Sigmoid colon (tissue), 7 donors: ENCODE results near the gene MRPL19. TPM values are rescaled to one million over a fixed set of nuclear protein-coding genes. Genes with fewer than 3 reads are reported as not detected.

Experiments
- DNase-seq: peaks from one replicate; pipeline ENCODE4 v3.0.0-alpha.2; 2019
- H3K27ac ChIP-seq, 4 donors: fragments of 200-600 bp; sonication (generic); one replicate each; pipeline ENCODE4 v1.5.1; 2016 to 2019; ENCODE audit warnings: mild to moderate bottlenecking in 1 of 4
- H3K27me3 ChIP-seq, 3 donors: fragments of 200-600 bp; sonication (generic); one replicate each; pipeline ENCODE4 v1.5.1; 2019; ENCODE audit warnings: mild to moderate bottlenecking in 1 of 3
- H3K36me3 ChIP-seq, 4 donors: fragments of 200-600 bp; sonication (generic); one replicate each; pipeline ENCODE4 v1.5.1; 2016 to 2019
- H3K4me1 ChIP-seq, 4 donors: fragments of 200-600 bp; sonication (generic); one replicate each; pipeline ENCODE4 v1.5.1; 2017 to 2019
- H3K4me3 ChIP-seq, 4 donors: fragments of 200-600 bp; sonication (generic); one replicate each; pipeline ENCODE4 v1.5.1; 2017 to 2019; ENCODE audit warnings: mild to moderate bottlenecking in 2 of 4, moderate library complexity in 1 of 4
- H3K9me3 ChIP-seq, 4 donors: fragments of 200-600 bp in 3 of 4; sonication (generic) in 3 of 4; one replicate each; pipeline versions ENCODE4 v1.5.1 to v1.6.1; 2013 to 2019
- CTCF ChIP-seq, 4 experiments: fragments of 450-650 bp in 3 of 4; fragments of 200-600 bp in 1 of 4; IDR thresholded peaks; one replicate each; pipeline ENCODE4 v1.5.1; 2016 to 2019; ENCODE audit warnings: antibody characterized with exemption in 4 of 4, mild to moderate bottlenecking in 3 of 4, moderate library complexity in 2 of 4
- EP300 ChIP-seq, 4 donors: sonication (generic); formaldehyde crosslinking; IDR thresholded peaks; one replicate each; pipeline ENCODE4 v1.6.1; 2017; ENCODE audit warnings: antibody characterized with exemption in 4 of 4
- POLR2A ChIP-seq, 2 donors: fragments of 450-650 bp; IDR thresholded peaks; one replicate each; pipeline ENCODE4 v1.6.1; 2016; ENCODE audit warnings: antibody characterized with exemption in 2 of 2, mild to moderate bottlenecking in 2 of 2, moderate library complexity in 2 of 2
- POLR2AphosphoS5 ChIP-seq, 4 donors: sonication (generic); formaldehyde crosslinking; IDR thresholded peaks; one replicate each; pipeline ENCODE4 v1.6.1; 2017; ENCODE audit warnings: antibody characterized with exemption in 4 of 4
- WGBS, 2 donors: extraction: QIAGEN DNeasy Blood & Tissue Kit; methylation state at CpG; one replicate each; pipeline ENCODE4 v1.1.7; 2013; 5-methylcytosine and 5-hydroxymethylcytosine counted together
- intact Hi-C: fragments of 100-400 bp; cut with DNase I; formaldehyde crosslinking; loops from one replicate; pipeline ENCODE4 v1.15.1; 2023
- polyA plus RNA-seq, 3 donors: library from polyadenylated mRNA; stranded (reverse); fragments of 200-250 nt; gene quantifications; one replicate each; pipeline ENCODE4 v1.2.3, GENCODE V29; 2013
- total RNA-seq, 4 donors: library from RNA; depleted of rRNA; stranded (reverse); fragments of >200 nt; gene quantifications; one replicate each; pipeline ENCODE4 v1.1.0, GENCODE V29; 2016
- donor health status: healthy with polysubstance abuse.
- donor health status: Bipolar disorder and iron deficiency.
- donor health status: healthy.

The MRPL19 gene
- total RNA-seq (10 to 100 TPM; 30.1 to 52.1 (median 38.7) TPM), polyA plus RNA-seq (10 to 100 TPM; 24.8 to 49.5 (median 31.8) TPM)

- Histone ChIP-seq H3K9me3 (no peaks in the 10 kb centered on the region), H3K27ac (peak within 1 kb of the TSS; percentile 75 to 83 (median 81)), H3K27me3 (no peaks in the 10 kb centered on the region), H3K4me3 (peak within 1 kb of the TSS; percentile 81 to 97 (median 94)), H3K4me1 (peaks cover 0 to 32% (median 16%) of the 10 kb centered on the region in 4 donors), H3K36me3 (peaks cover 0 to 29% (median 2%) of the 10 kb centered on the region in 4 donors)
- TF ChIP-seq CTCF (IDR thresholded peaks at IDR 0.05) = no peak
- TF ChIP-seq POLR2AphosphoS5 (IDR thresholded peaks at IDR 0.05) = peak; percentile 55 to 82 (median 77)
- no peak for TF ChIP-seq EP300 (IDR thresholded peaks at IDR 0.05)
- TF ChIP-seq POLR2A (IDR thresholded peaks at IDR 0.05) = no peak
- 0% methylated on average over 60 of the region's 60 CpGs for WGBS, 2 donors
- DNase-seq = peak; percentile 92
- intact Hi-C loops = no loop called here
These were observed at the start of gene MRPL19 for GRCh38 chr2:75646583-75647425. MRPL19 (plus strand) TSS chr2:75646783; CDS start chr2:75646808, 25 bp downstream.

- TF ChIP-seq CTCF (IDR thresholded peaks at IDR 0.05) (no peak), EP300 (IDR thresholded peaks at IDR 0.05) (no peak), POLR2A (IDR thresholded peaks at IDR 0.05) (no peak), POLR2AphosphoS5 (IDR thresholded peaks at IDR 0.05) (no peak)
These were observed 49.8 kb upstream of the MRPL19 start for GRCh38 chr2:75596784-75597183.

GRCh38 chr2:75597949-75598348 lies 48.6 kb upstream of the MRPL19 start:
- 94% methylated on average over 20 of the region's 20 CpGs for WGBS, 2 donors
- TF ChIP-seq POLR2A (IDR thresholded peaks at IDR 0.05) (no peak), EP300 (IDR thresholded peaks at IDR 0.05) (no peak), CTCF (IDR thresholded peaks at IDR 0.05) (no peak), POLR2AphosphoS5 (IDR thresholded peaks at IDR 0.05) (no peak)
- Histone ChIP-seq H3K4me3 (no peak overlapping the region), H3K27me3 (no peaks in the 10 kb centered on the region), H3K4me1 (no peaks in the 10 kb centered on the region), H3K27ac (no peak overlapping the region), H3K36me3 (no peaks in the 10 kb centered on the region), H3K9me3 (no peaks in the 10 kb centered on the region)
- no peak for DNase-seq
- intact Hi-C loops = no loop called here

More at GRCh38 chr2:75596784-75597183, 49.8 kb upstream of the MRPL19 start:
- Histone ChIP-seq H3K27me3 (no peaks in the 10 kb centered on the region), H3K9me3 (no peaks in the 10 kb centered on the region), H3K27ac (no peak overlapping the region), H3K4me3 (no peak overlapping the region), H3K36me3 (no peaks in the 10 kb centered on the region), H3K4me1 (no peaks in the 10 kb centered on the region)
- WGBS, 2 donors = 69 to 83% methylated on average over 4 of the region's 4 CpGs
- intact Hi-C loops = no loop called here
- DNase-seq = no peak

- DNase-seq = no peak
- H3K9me3 ChIP-seq = no peaks in the 10 kb centered on the region
- no peak overlapping the region for H3K4me3 ChIP-seq
- intact Hi-C loops = no loop called here
- H3K27me3 ChIP-seq = no peaks in the 10 kb centered on the region
- no peaks in the 10 kb centered on the region for H3K36me3 ChIP-seq
- TF ChIP-seq EP300 (IDR thresholded peaks at IDR 0.05) = no peak
- no peak for TF ChIP-seq CTCF (IDR thresholded peaks at IDR 0.05)
- no peak for TF ChIP-seq POLR2AphosphoS5 (IDR thresholded peaks at IDR 0.05)
- TF ChIP-seq POLR2A (IDR thresholded peaks at IDR 0.05) = no peak
- no peak overlapping the region for H3K27ac ChIP-seq
- H3K4me1 ChIP-seq = no peaks in the 10 kb centered on the region
- WGBS, 2 donors = 92 to 94% methylated on average over 8 of the region's 8 CpGs
These were observed 47.9 kb upstream of the MRPL19 start for GRCh38 chr2:75598589-75599155.
